UCSD-AML1 (cell line): ENCODE measurements around the gene HERC2.

Source experiments
- DNase-seq: peaks from one replicate; lab custom pipeline; 2025; ENCODE audit not compliant: unreplicated experiment; lab: John Stamatoyannopoulos, UW

Gene HERC2

GRCh38 chr15:28068930-28069329 is 253.0 kb downstream of the HERC2 start:
- DNase-seq: no peak

DNA sequence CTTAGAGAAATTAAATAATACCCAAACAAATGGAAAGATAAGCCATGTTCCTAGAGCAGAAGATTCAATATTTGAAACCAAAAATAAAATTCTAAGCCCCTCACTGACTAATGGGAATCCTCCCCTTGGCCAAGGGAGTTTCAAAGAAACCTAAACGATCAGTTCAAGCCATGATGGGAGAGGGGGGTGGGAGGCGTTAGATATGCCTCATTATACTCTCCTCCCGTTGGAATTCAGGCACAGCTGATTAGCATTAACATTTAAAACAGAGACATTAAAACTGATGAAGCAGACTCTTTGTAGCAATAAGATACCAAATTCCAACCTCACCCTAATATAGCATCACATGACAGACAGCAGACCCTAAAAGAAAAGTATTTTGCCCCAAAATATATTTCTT is 255.7 kb downstream of the HERC2 start:
- no peak for DNase-seq
